Measurements from ENCODE around the gene FNDC3A.

FNDC3A gene

DNA sequence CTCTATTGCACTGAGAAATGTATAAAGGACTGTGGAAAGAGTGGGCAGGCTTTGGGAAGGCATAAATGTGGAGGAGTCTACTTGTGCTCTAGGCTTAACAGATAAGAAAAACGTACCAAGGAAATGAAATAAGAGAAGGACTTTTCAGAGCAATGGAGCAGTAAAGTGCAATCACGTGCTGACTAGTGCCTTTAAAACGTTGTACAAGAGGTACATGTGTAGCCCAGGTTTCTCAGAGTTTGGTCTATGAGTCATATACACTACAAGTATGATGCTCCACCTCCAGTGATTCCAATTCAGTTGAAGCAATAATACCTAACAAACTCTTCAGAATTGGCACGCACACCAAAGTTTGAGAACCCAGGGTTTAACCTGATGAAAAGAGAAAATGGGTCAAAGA is 13.4 kb upstream of the FNDC3A start:
- no peak for TF ChIP-seq CTCF (IDR thresholded peaks at IDR 0.05)

DNA sequence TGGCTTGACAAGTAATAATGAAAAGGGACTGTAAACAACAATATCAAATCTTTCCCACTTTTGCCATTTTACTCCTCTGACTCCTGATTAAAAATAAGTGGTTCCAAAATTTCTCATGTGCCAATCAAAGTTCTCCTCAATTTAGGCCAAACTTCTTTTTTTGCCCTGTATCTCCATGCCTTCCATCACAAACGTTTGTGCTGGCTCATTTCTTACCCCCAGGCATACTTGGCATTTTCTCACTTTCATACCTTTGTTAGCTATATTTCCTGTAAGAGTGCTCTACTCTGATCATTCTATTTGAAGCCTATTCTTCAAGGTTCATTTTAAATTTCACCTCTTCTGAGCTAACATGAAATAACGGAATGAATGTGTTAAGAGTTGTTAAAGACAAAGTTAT is 10.0 kb upstream of the FNDC3A start:
- TF ChIP-seq CTCF (IDR thresholded peaks at IDR 0.05), result no peak

GRCh38 chr13:48969685-48970084 is 6.0 kb upstream of the FNDC3A start:
- TF ChIP-seq CTCF (IDR thresholded peaks at IDR 0.05), result no peak

DNA sequence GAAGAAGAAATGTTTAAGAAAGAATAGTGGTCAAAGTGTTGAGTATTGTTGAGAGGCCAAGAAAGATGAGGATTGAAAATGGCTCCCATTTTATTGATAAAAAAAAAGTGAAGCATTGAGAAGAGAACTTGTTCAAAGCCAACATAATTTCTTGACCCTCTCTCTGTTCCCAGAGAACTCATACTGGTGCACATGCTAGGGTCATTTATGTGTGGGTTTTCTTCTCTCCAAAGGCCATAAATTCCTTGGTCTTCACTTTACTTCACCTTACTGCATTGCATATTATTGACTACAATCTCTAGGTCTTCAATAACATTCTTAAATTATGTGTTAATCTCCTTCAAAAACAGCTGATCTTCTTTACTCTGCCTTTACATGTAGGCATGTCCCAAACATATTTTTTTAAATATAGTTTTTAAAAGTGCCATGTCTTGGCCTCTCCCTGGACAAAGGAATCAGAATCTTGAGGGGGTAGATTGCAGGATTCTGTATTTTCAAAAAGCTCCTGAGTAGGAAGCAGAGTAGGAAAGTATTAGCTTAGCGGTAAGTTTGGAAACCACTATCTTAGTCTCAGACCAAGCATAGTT is 1.8 kb upstream of the FNDC3A start:
- no peak for TF ChIP-seq CTCF (IDR thresholded peaks at IDR 0.05)

DNA sequence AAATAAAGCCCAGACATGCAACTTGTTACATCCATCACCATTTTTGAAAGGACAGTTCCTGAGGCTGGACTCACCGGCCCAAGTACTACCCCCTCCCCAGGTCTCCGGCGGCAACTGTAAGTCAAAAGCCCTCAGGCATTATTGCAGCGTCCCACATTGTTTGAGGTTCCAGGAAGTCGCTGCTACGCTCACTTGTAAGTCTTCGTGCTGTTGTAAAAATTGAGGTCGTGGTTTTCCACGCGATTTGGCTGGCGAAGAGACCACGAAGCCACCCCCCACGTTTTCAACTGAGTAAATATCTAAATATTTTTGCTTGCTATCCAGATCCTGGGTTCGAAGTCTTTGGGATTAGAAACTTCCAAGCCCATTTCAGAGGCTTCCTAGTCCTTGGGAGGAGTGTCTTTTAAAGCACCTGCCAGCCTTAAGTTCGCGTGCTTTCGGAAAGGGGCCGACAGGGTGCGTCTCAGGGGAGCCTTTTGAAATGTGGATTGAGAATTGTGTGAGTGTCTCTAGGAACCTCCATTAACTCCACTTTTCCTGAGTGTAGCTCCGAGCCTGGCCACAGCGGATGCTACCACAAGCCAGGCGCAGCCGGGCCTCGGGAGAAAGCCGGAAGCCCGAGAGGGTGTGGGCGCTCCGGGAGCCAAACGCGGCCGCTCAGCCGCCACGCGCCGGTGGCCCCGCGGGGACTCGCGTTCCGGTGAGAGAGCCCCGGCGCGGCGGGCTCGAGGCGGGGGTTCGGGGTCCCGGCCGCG is 434 bp upstream of the FNDC3A start:
- TF ChIP-seq CTCF (IDR thresholded peaks at IDR 0.05), result no peak

- TF ChIP-seq CTCF (IDR thresholded peaks at IDR 0.05), result no peak
These were observed 1.0 kb downstream of the FNDC3A start for GRCh38 chr13:48976576-48977285.

DNA sequence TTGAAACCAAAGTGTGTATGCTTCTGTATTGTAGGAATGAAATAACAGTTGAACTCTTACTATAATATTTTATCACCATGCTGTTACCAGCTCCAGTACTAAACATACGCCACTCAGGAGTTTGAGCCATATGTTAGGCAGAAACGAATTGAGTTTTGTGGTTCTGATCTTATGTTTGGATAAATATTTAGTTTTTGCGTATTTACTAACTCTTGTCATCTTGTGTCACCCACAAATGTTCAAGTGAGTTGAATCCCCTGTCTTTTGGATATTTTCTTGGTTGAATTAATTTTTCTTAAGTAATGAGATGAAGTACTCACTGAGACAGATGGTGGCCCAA is 1.5 kb downstream of the FNDC3A start:
- no peak for TF ChIP-seq CTCF (IDR thresholded peaks at IDR 0.05)
